ENCODE results near the gene KRT13.

The KRT13 gene

GRCh38 chr17:41539979-41540701 is 34.7 kb upstream of the KRT13 start:
- no peaks in the 10 kb centered on the region for H3K27me3 ChIP-seq (replicated peaks)
- DNase-seq = no peak
- H3K36me3 ChIP-seq (replicated peaks) = no peaks in the 10 kb centered on the region
- TF ChIP-seq CTCF (IDR thresholded peaks at IDR 0.05; ENCODE audit: low read depth, low read length, missing control alignments) = no peak
- in situ Hi-C loops (cut with HindIII; ENCODE audit: low pct_ligation_motif_present, low sequenced_read_pairs) = no loop called here
- no peak overlapping the region for H3K27ac ChIP-seq
- no peak overlapping the region for H3K4me3 ChIP-seq (ENCODE audit: low read depth, low read length)

GRCh38 chr17:41539071-41539492 is 33.7 kb upstream of the KRT13 start:
- H3K27me3 ChIP-seq (replicated peaks) = no peaks in the 10 kb centered on the region
- DNase-seq = no peak
- TF ChIP-seq CTCF (IDR thresholded peaks at IDR 0.05; ENCODE audit: low read depth, low read length, missing control alignments) = no peak
- H3K36me3 ChIP-seq (replicated peaks) = no peaks in the 10 kb centered on the region
- no peak overlapping the region for H3K4me3 ChIP-seq (ENCODE audit: low read depth, low read length)
- no peak overlapping the region for H3K27ac ChIP-seq
- in situ Hi-C loops (cut with HindIII; ENCODE audit: low pct_ligation_motif_present, low sequenced_read_pairs) = no loop called here

- no peak overlapping the region for H3K4me3 ChIP-seq (ENCODE audit: low read depth, low read length)
- TF ChIP-seq CTCF (IDR thresholded peaks at IDR 0.05; ENCODE audit: low read depth, low read length, missing control alignments) = no peak
- H3K36me3 ChIP-seq (replicated peaks) = no peaks in the 10 kb centered on the region
- no peak overlapping the region for H3K27ac ChIP-seq
- in situ Hi-C loops (cut with HindIII; ENCODE audit: low pct_ligation_motif_present, low sequenced_read_pairs) = no loop called here
- no peaks in the 10 kb centered on the region for H3K27me3 ChIP-seq (replicated peaks)
- DNase-seq = no peak
Observed at GRCh38 chr17:41538565-41538991, 33.2 kb upstream of the KRT13 start.

- Histone ChIP-seq H3K36me3 (replicated peaks) (no peaks in the 10 kb centered on the region), H3K27me3 (replicated peaks) (no peaks in the 10 kb centered on the region), H3K4me3 (ENCODE audit: low read depth, low read length) (no peak overlapping the region), H3K27ac (no peak overlapping the region)
- TF ChIP-seq CTCF (IDR thresholded peaks at IDR 0.05; ENCODE audit: low read depth, low read length, missing control alignments) = no peak
- no peak for DNase-seq
- in situ Hi-C loops (cut with HindIII; ENCODE audit: low pct_ligation_motif_present, low sequenced_read_pairs) = no loop called here
Observed at GRCh38 chr17:41537990-41538389, 32.6 kb upstream of the KRT13 start.

- in situ Hi-C loops (cut with HindIII; ENCODE audit: low pct_ligation_motif_present, low sequenced_read_pairs) = no loop called here
- H3K36me3 ChIP-seq (replicated peaks) = no peaks in the 10 kb centered on the region
- no peaks in the 10 kb centered on the region for H3K27me3 ChIP-seq (replicated peaks)
- no peak overlapping the region for H3K27ac ChIP-seq
- TF ChIP-seq CTCF (IDR thresholded peaks at IDR 0.05; ENCODE audit: low read depth, low read length, missing control alignments) = no peak
- H3K4me3 ChIP-seq (ENCODE audit: low read depth, low read length) = no peak overlapping the region
- DNase-seq = no peak
Observed at GRCh38 chr17:41537614-41537954, 32.2 kb upstream of the KRT13 start.
